IPS-18c (cell line): ENCODE data around the gene KRT35.
A peak's percentile ranks its signal among the peaks of the same experiment; 100 is the strongest.

ENCODE experiments used
- H3K4me3 ChIP-seq: 2 replicates; pipeline ENCODE4 v1.7.0; 2013; ENCODE audit warnings: low read depth, mild to moderate bottlenecking, low read length, moderate library complexity; ENCODE audit not compliant: insufficient read depth
- H3K9me3 ChIP-seq: one replicate; pipeline ENCODE4 v1.6.1; 2013; ENCODE audit warnings: mild to moderate bottlenecking, low read length, moderate library complexity; ENCODE audit not compliant: control insufficient read depth, insufficient read depth

Gene KRT35

DNA sequence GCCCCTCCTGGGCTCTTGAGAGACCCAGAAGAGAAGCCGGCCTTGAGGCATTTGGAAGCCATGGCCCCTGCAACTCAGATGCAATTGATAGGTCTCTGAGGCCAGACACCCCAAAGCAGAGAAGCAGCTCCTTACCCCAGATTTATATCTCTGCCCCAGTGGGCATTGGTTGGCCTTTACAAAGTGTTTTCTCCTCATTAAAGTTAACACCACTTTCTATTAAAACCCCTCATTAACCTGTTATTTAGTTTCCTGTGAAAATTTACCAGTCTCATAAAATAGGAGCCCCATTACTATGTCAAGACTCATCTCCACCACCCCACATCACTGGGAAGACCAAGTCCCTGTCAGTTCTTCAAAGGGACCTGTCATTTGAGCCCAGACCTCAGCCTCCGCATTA lies at the start of gene KRT35:
KRT35 (minus strand) TSS at position 116 of the 400 bp plus-strand sequence; CDS start at position 62, 54 bp downstream.
- no peak within 1 kb of the TSS for H3K4me3 ChIP-seq
- no peaks in the 10 kb centered on the region for H3K9me3 ChIP-seq

DNA sequence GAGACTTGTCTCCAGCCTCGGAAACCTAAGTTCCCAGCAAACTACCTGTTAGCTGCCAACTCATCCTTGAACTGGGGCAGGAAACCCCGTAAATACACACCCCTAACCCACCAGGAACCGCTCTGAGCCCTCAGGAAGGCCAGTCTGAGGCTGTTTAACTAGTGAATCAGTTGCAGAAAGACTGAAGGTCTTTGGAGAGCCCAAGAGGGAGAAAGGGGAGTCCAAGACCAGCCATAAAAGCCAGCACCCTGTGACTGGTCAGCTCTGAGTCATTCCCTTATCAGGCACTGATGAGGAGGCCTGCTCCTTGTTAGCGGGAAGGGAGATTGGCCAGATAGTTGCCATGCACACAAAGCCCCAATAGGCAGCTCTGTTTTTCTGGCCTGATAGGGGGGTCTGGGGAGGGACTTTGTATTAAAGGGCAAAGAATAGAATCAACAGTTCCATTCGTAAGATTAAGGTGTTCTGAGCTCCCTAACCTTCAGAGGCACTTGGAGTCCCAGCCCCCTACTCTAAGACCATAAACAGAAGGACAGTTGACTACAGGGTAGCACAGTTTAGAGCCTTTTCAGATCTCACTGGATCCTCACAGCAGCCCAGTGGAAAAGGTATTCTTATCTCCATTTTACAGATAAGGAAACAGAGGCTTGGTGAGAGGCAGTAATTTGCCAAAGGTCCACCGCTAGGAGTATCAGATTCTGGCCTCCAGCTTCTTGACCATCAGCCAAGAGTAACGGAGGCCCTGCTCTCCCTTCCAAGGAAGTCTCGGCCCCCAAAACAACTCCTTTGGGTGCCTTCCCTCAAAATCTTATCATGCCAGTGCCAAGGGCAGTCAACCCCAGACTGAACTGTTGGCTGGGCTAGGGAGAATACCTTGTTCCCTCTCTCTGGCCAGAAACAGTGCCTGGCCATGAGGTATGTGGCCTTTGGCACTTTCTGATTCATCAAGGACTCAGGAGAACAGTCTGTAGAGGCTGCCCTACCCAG lies 49.4 kb upstream of the KRT35 start:
- Histone ChIP-seq H3K9me3 (no peaks in the 10 kb centered on the region), H3K4me3 (no peak overlapping the region)

GRCh38 chr17:41529491-41529915 lies 48.6 kb upstream of the KRT35 start:
- no peak overlapping the region for H3K4me3 ChIP-seq
- no peaks in the 10 kb centered on the region for H3K9me3 ChIP-seq

- no peak overlapping the region for H3K4me3 ChIP-seq
- no peaks in the 10 kb centered on the region for H3K9me3 ChIP-seq
Observed at GRCh38 chr17:41528959-41529353, 48.0 kb upstream of the KRT35 start.

- H3K9me3 ChIP-seq: no peaks in the 10 kb centered on the region
- peak overlapping the region; percentile 74 for H3K4me3 ChIP-seq
Observed at GRCh38 chr17:41527063-41528023, 46.4 kb upstream of the KRT35 start.

- H3K9me3 ChIP-seq: no peaks in the 10 kb centered on the region
- no peak overlapping the region for H3K4me3 ChIP-seq
Observed at GRCh38 chr17:41524261-41524660, 43.3 kb upstream of the KRT35 start.

DNA sequence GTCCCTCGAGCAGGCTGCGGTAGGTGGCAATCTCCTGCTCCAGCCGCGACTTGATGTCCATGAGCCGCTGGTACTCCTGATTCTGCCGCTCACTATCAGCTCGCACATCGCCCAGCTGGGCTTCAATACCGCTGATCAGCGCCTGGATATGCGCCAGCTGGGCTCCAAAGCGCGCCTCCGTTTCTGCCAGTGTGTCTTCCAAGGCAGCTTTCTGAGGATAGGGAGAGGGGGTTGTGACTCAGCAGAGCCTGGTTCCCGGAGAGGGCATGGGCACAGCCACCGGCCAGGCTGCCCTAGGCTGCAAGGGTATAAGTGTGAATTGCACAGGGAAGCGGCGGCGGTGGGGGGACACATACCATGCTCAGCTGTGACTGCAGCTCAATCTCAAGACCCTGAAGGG lies 42.8 kb upstream of the KRT35 start:
- Histone ChIP-seq H3K4me3 (no peak overlapping the region), H3K9me3 (no peaks in the 10 kb centered on the region)

- no peak overlapping the region for H3K4me3 ChIP-seq
- no peaks in the 10 kb centered on the region for H3K9me3 ChIP-seq
Observed at GRCh38 chr17:41523225-41523593, 42.3 kb upstream of the KRT35 start.

GRCh38 chr17:41522301-41523224 lies 41.6 kb upstream of the KRT35 start:
- H3K9me3 ChIP-seq: no peaks in the 10 kb centered on the region
- no peak overlapping the region for H3K4me3 ChIP-seq

GRCh38 chr17:41521574-41522261 lies 40.8 kb upstream of the KRT35 start:
- Histone ChIP-seq H3K9me3 (no peaks in the 10 kb centered on the region), H3K4me3 (no peak overlapping the region)

DNA sequence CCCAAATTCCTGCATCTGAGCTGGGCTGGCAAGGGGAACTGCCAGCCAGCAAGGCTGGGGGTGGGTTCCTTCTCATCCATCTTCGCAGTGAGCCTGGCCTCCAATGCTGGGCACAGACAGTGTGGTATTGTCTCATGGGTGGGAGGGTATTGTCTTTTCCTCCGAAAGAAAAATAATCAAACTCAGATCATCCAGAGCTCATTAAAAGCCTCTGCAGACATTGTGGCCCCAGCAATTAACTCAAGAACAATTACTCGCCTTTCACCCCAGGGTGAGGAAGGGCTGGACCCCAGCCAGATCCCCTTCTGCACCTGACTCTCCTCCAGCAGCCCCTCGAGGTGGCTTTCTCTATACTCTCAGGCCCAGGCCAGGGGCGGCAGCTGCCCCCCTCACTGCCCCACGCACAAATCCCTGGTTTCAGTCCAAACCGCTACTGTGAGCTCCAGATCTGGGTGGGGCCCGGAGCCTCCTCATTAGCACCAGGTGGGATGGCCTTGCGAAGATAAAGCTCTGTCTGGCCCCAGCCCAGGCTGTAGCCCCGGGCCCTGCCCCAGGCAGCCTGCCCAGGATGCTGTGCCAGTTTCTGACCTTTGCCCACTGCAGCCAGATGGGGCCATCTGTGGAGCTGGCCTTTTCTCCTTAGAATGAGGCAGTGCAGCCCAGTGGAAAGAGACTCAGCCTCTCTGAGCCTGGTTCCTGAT lies 40.0 kb upstream of the KRT35 start:
- Histone ChIP-seq H3K4me3 (no peak overlapping the region), H3K9me3 (no peaks in the 10 kb centered on the region)

DNA sequence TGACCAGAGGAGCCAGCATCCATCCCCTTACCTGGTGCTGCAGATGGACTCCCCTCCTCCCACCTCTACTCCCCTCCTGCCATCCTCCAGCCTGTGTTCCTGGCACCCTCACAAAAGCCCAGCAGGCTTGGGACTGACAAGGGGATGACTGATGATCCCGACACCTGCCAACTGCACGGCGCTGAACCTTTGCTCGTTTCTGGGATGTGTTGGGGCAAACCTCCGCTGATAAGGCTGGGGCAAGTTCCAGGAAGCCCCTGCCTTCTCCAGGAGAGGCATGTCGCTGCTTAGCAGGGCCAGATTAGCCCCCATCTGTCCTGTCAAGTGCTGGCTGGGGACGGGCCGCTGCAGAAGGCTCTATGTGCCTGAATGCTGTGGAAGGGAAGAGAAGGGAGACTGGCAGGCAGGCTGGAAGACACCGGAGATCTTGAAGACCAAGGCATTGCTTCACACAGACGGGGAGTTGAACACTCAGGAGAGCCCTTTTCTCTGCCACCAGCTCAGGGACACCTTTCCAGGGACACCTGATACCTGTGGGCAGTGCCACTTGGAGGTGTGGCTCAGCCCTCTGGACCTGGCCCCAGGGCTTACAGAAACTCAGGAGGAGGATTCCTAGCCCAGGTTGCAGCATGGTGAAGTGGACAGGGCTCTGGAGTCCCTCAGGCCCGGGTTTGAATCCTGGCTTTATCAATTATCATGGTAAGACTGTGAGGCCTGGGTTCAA lies 38.7 kb upstream of the KRT35 start:
- Histone ChIP-seq H3K9me3 (no peaks in the 10 kb centered on the region), H3K4me3 (no peak overlapping the region)

DNA sequence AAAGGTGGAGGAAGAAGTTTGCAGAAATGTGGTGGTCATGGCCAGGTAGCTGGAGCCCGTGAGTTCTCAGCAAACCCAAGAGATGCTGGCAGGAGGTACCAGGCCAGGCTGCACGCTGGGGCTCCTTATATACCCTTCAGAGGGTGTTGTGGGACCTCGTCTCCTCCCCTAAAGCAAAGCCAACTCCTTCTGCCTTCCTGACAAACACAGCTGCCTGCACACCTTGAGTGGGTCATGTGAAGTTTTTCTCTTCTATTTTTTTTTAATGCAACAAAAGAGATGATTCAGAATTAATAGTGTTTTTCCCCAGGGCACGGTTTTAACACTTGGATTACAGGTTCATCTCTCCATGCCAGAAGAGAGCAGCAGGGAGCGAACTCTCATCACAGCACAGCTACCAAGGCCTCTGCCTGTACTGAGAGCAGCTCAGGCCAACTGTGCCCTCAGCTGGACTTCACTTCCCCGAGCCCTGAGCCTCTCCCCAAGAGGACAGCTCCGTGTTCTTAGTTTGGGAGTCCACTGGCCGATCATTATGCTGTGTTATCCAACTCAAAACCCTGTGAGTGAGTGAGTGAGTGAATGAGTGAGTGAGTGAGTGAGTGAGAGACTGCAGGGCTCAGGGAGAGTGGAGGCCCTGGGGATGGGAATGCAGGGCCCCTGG lies 38.0 kb upstream of the KRT35 start, which contains the start of gene KRT15:
KRT15 (minus strand) TSS at position 102 of the 661 bp plus-strand sequence; CDS start at position 39, 63 bp downstream.
- Histone ChIP-seq H3K4me3 (no peak within 1 kb of the TSS), H3K9me3 (no peaks in the 10 kb centered on the region)

DNA sequence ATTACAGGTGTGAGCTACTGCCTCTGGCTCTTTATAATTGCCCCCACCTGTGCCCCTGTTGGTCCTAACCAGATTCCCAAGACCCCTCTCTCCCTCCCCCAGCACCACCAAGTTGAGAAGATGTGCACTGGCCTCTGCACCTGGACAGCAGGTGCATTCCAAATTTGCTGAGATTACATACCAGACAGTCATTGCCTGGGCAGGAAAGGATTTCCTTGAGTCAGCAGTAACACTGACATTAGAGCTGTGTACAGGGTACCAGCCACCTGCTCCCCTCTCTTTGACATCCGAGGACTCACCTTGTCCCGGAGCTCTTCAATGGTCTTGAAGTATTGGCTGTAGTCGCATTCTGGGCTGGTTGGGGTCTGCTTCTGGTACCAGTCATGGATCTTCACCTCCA lies 37.1 kb upstream of the KRT35 start:
- H3K4me3 ChIP-seq: no peak overlapping the region
- H3K9me3 ChIP-seq: no peaks in the 10 kb centered on the region

- Histone ChIP-seq H3K9me3 (no peaks in the 10 kb centered on the region), H3K4me3 (no peak overlapping the region)
Observed at GRCh38 chr17:41516830-41517283, 35.9 kb upstream of the KRT35 start.
